HCT116 (cell line): Measurements from ENCODE around the gene AMBP.

Source experiments
- EGR1 ChIP-seq: IDR thresholded peaks from 2 replicates; pipeline ENCODE4 v1.6.1; 2012; ENCODE audit warnings: low read depth
- FOSL1 ChIP-seq: IDR thresholded peaks from 2 replicates; pipeline ENCODE4 v1.6.1; 2012; ENCODE audit warnings: low read depth
- POLR2A ChIP-seq: IDR thresholded peaks from 2 replicates; pipeline ENCODE4 v1.7.0; 2011; ENCODE audit warnings: borderline replicate concordance; ENCODE audit not compliant: insufficient read depth, insufficient read length; ENCODE audit errors: extremely low read depth
- POLR2AphosphoS5 ChIP-seq: IDR thresholded peaks from 2 replicates; pipeline ENCODE4 v1.6.1; 2011; ENCODE audit warnings: mild to moderate bottlenecking, low read depth, low read length, moderate library complexity
- RAD21 ChIP-seq: IDR thresholded peaks from 2 replicates; pipeline ENCODE4 v1.6.1; 2012; ENCODE audit warnings: low read depth, mild to moderate bottlenecking
- TCF7L2 ChIP-seq: IDR thresholded peaks from 2 replicates; pipeline ENCODE4 v1.7.0; 2011; ENCODE audit warnings: borderline replicate concordance, inconsistent platforms; ENCODE audit not compliant: insufficient read depth, insufficient read length; ENCODE audit errors: extremely low read depth
- YY1 ChIP-seq: IDR thresholded peaks from 2 replicates; pipeline ENCODE4 v1.6.1; 2011; ENCODE audit warnings: low read length, low read depth, moderate library complexity, mild to moderate bottlenecking; ENCODE audit not compliant: insufficient replicate concordance; ENCODE audit errors: extremely low read depth
- ZNF274 ChIP-seq: fragments of 200-500 bp; sonication (Bioruptor generic); IDR thresholded peaks from 2 replicates; pipeline ENCODE4 v1.6.1; 2014; ENCODE audit warnings: mild to moderate bottlenecking, low read depth, low read length, inconsistent platforms
- TF ChIP-seq, protein P1 (sequence below): IDR thresholded peaks from 2 replicates; pipeline ENCODE4 v1.6.1; 2012
- TF ChIP-seq, protein P2 (sequence below), 3 experiments: fragments of 200-600 bp in 1 of 3; sonication (generic) in 1 of 3; IDR thresholded peaks in 2 of 3; conservative IDR thresholded peaks in 1 of 3; 2 replicates each; pipeline ENCODE4 v1.5.1; 2012 to 2017; ENCODE audit warnings: low read depth in 2 of 3, low read length in 2 of 3, antibody characterized with exemption in 1 of 3, borderline replicate concordance in 1 of 3, control low read depth in 1 of 3, mild to moderate bottlenecking in 1 of 3, mixed read lengths in 1 of 3, mixed run types in 1 of 3, moderate library complexity in 1 of 3; ENCODE audit not compliant: insufficient read depth in 1 of 3
- TF ChIP-seq, protein P3 (sequence below): IDR thresholded peaks from 2 replicates; pipeline ENCODE4 v1.6.1; 2012

DNA sequence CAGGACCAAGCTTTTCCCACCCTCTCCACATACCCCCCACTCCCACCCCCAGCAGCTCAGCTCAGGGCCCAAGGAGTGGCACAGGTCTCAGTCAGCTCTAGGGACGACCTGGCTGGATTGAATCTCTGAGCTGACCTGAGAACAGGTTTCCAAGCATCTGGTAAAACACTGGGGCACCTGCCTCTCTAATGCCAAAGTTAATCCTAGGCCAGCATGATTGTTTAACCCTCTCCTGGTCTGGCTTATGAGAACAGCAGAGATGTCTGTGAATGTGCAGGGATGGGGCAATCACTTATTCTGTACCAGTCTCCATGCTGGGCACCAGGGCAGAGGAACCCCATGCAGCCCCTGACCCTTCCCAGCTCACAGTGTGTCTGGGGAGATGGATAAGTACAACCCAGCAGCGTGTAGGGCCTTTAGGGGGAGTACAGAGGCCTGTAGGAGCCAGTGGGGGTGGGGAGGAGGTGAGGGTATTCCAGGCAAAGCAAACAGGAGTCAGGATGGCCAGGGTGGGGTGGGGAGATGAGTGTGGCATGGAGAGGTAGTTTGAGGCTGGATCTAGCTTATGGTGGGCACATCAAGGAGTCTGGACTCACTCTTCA is 21.7 kb upstream of the AMBP start:
- no peak for TF ChIP-seq POLR2A
- TF ChIP-seq, protein P1, sequence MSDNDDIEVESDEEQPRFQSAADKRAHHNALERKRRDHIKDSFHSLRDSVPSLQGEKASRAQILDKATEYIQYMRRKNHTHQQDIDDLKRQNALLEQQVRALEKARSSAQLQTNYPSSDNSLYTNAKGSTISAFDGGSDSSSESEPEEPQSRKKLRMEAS: no peak
- no peak for TF ChIP-seq YY1
- TF ChIP-seq, protein P2, sequence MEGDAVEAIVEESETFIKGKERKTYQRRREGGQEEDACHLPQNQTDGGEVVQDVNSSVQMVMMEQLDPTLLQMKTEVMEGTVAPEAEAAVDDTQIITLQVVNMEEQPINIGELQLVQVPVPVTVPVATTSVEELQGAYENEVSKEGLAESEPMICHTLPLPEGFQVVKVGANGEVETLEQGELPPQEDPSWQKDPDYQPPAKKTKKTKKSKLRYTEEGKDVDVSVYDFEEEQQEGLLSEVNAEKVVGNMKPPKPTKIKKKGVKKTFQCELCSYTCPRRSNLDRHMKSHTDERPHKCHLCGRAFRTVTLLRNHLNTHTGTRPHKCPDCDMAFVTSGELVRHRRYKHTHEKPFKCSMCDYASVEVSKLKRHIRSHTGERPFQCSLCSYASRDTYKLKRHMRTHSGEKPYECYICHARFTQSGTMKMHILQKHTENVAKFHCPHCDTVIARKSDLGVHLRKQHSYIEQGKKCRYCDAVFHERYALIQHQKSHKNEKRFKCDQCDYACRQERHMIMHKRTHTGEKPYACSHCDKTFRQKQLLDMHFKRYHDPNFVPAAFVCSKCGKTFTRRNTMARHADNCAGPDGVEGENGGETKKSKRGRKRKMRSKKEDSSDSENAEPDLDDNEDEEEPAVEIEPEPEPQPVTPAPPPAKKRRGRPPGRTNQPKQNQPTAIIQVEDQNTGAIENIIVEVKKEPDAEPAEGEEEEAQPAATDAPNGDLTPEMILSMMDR (IDR thresholded peaks at IDR 0.05 in 2 of 3, conservative IDR thresholded peaks at IDR 0.05 in 1 of 3; ENCODE audit: borderline replicate concordance in 1 of 3, insufficient read depth in 1 of 3, low read depth in 2 of 3, low read length in 2 of 3): no peak
- TF ChIP-seq POLR2AphosphoS5: no peak
- TF ChIP-seq EGR1: no peak
- no peak for TF ChIP-seq FOSL1
- TF ChIP-seq ZNF274: no peak
- TF ChIP-seq TCF7L2: no peak
- no peak for TF ChIP-seq RAD21
- TF ChIP-seq, protein P3, sequence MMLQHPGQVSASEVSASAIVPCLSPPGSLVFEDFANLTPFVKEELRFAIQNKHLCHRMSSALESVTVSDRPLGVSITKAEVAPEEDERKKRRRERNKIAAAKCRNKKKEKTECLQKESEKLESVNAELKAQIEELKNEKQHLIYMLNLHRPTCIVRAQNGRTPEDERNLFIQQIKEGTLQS: no peak
